Adrenal gland (tissue), 5 donors: ENCODE data around the gene SUN2.

Experiments used
- CTCF ChIP-seq, 6 experiments: fragments of 450-650 bp in 4 of 6; fragments of 200-600 bp in 2 of 6; sonication (generic) in 1 of 6; IDR thresholded peaks; 1 replicate in 5 of 6; 2 replicates in 1 of 6; pipeline versions ENCODE4 v1.5.1 to v1.8.0; 2016 to 2021; ENCODE audit warnings: antibody characterized with exemption in 6 of 6, mild to moderate bottlenecking in 2 of 6, moderate library complexity in 1 of 6
- POLR2A ChIP-seq, 2 donors: fragments of 450-650 bp; IDR thresholded peaks; one replicate each; pipeline ENCODE4 v1.6.1; 2017; ENCODE audit warnings: antibody characterized with exemption in 2 of 2, mild to moderate bottlenecking in 2 of 2, moderate library complexity in 1 of 2
- donor health status: DM: no; HTN: no; CAD: no.

- TF ChIP-seq CTCF (IDR thresholded peaks at IDR 0.05) (no peak), POLR2A (IDR thresholded peaks at IDR 0.05) (no peak)
These were observed 36.6 kb downstream of the SUN2 start for GRCh38 chr22:38719196-38719595.
